Fibroblast of skin of back (primary cell): ENCODE results near the gene NDUFA5.
A peak's percentile ranks its signal among the peaks of the same experiment; 100 is the strongest.

ENCODE experiments used
- DNase-seq: peaks from one replicate; pipeline ENCODE4 v3.0.0-alpha.2; 2013

The NDUFA5 gene

DNA sequence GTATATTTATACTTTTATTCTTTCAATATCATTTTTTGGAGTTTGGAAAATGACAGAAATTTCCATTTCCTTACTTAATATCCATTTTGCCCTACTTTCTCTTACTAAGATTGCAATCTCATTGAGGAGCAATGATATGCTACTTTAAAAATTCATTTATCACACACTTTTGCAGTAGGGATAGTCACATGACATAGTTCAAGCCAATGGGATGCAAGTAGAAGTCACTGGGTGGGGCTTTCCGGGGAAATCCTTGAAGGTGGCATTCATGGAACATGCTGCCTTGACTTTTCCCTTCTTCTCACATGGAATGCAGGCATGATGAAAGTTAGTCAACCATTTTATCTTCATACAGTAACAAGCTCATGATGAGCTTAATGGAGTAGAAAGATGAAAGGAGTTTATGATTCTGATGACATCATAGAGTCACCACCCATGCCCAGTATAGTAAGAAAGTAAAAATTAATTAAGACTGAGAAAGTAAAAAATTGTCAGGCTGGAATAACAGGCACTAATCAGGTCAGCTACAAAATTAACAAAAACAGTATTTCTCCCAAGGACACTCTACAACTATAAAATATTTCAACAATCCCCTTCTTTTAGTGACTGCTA is 56.6 kb downstream of the NDUFA5 start:
- no peak for DNase-seq

- DNase-seq: no peak
Measured at GRCh38 chr7:123499211-123499970, 58.2 kb downstream of the NDUFA5 start.

DNA sequence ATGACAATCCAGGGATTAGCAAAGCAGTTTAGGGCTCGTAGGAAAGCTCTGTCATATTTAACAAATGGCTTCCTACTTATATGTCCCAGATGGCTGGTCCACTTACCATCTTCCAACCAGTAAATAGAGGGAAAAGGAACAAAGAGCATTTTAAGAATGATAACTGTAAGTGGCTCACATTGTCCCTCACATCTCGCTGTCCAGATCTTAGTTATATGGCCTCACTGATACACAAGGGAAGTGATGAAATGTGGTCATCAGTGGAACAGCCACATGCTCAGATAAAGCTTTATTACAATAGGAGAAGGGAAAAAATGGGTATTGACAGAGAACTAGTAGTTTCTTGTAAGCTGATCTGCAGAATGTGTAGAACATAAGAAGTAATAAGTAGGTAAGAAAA is 59.0 kb downstream of the NDUFA5 start:
- no peak for DNase-seq

GRCh38 chr7:123498031-123498430 is 59.6 kb downstream of the NDUFA5 start:
- no peak for DNase-seq

DNA sequence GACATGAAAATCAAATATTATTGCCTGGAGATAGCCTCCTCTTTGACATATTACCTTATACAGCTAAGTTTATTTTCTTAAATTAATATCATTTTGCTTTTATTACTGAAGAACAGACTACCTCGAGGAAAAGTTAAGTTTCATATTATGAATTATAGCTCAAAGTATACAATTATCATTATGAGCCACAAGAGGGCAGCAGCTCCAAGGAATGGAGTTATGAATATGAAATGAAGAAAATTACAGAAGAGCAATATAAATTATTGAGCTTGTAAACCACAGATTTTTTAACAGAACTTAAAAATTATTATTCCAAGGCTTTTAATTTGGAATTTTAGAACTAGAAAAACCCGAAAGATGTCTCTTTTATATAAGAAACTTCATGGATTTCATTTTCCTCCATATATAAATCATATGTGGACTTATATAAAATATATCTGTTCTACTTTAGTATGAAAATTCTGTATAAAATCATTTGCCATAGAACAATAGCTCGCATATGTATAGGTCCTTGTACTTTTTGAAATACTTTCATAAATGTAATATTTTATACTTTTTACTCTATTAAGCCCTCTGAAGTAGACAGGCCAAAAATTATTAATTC is 63.3 kb downstream of the NDUFA5 start:
- peak; percentile 48 for DNase-seq

DNA sequence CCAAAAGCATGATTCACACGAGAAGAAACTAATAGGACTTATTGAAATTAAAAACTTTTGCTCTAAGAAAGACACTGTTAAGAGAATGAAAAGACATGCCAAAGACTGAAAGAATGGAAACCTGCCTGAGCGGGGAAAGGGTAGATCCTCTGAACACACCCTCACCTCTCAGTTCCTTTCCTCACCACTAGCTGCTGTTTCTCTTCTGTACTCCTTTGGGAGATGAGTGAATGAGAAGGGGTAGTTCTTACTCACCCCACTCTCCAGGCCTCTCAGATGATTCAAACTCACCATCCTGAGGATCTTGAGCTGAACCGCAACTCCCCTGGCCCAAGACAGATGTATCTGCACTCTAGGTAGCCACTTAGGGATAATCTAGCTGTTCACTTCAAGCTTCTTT is 65.1 kb downstream of the NDUFA5 start:
- DNase-seq: peak; percentile 1
